ENCODE results near the gene PPP2R1B. TPM values are rescaled to one million over a fixed set of nuclear protein-coding genes. Genes with fewer than 3 reads are reported as not detected.

The PPP2R1B gene
- total and polyA plus RNA-seq, 2 of the 8 experiments (the other 6 are each of a cell fraction or from before 2014, with no cell fraction given), result 25.8 to 87.0 TPM

DNA sequence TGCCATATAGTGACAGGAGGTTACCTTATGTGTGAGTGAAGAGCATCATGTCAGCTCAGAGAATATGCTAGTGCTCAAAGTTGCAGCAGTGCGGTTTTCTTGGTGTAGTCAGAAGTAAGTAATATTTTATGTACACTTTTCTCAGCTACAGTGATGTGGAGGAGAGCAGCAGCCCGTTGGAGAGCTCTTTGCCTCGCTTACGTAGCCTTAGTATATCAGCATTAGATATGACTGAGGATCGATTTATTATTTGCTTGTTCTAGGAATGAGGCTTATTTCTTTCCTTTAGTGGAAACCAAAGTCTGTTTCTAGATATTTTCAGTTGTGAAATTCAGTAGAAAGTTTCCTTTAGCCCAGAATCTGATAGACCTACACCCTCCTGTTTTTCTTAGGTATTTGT is 63.6 kb downstream of the PPP2R1B start:
- Histone ChIP-seq H3K23me2 (ENCODE audit: low read depth, low read length) (no peaks in the 10 kb centered on the region), H4K91ac (replicated peaks; ENCODE audit: insufficient read length, low read length) (no peak overlapping the region), H3K14ac (ENCODE audit: insufficient read length) (no peak overlapping the region), H3K9me3 (ENCODE audit: insufficient read depth in 2 of 2, low read depth in 1 of 2, low read length in 1 of 2) (no peaks in the 10 kb centered on the region), H2BK12ac (ENCODE audit: low read depth, low read length) (no peak overlapping the region), H3K23ac (ENCODE audit: insufficient read length) (no peak overlapping the region), H2AFZ (ENCODE audit: low read length) (no peak overlapping the region), H3K4me2 (ENCODE audit: insufficient read depth in 1 of 2, low read depth in 2 of 2, low read length in 2 of 2) (no peak overlapping the region), H3K27me3 (replicated peaks in 1 of 4; ENCODE audit: control insufficient read depth in 3 of 4, extremely low read depth in 1 of 4, insufficient read depth in 3 of 4, low read length in 3 of 4) (no peaks in the 10 kb centered on the region), H2BK20ac (ENCODE audit: low read length) (no peak overlapping the region), H4K5ac (ENCODE audit: insufficient read length, low read depth, low read length) (no peak overlapping the region), H3K4me1 (replicated peaks in 1 of 4; ENCODE audit: control insufficient read depth in 3 of 4, insufficient read depth in 4 of 4, low read length in 3 of 4) (peaks cover 0 to 4% (median under 1%) of the 10 kb centered on the region in 4 experiments; a peak in 1 of 7 replicates), H3K56ac (replicated peaks; ENCODE audit: insufficient read length, low read depth, low read length) (no peak overlapping the region), H2BK15ac (ENCODE audit: low read length) (no peak overlapping the region), H3K27ac (ENCODE audit: low read depth, low read length) (no peak overlapping the region), H3K79me2 (ENCODE audit: control insufficient read depth in 1 of 2, insufficient read depth in 2 of 2, low read length in 2 of 2) (no peaks in the 10 kb centered on the region), H2BK120ac (replicated peaks; ENCODE audit: low read depth, low read length) (no peak overlapping the region), H3K9ac (replicated peaks in 1 of 4; ENCODE audit: extremely low read depth in 1 of 4, low read depth in 3 of 4, low read length in 3 of 4) (no peak overlapping the region), H4K8ac (ENCODE audit: extremely low read depth, insufficient read depth, low read length) (no peak overlapping the region), H3K4ac (replicated peaks; ENCODE audit: insufficient read length, low read depth, low read length) (no peak overlapping the region), H2AK5ac (ENCODE audit: low read depth, low read length) (no peak overlapping the region), H2BK5ac (ENCODE audit: low read depth, low read length) (no peak overlapping the region), H4K20me1 (replicated peaks in 1 of 2; ENCODE audit: control insufficient read depth in 1 of 2, insufficient read depth in 2 of 2, low read length in 2 of 2) (no peaks in the 10 kb centered on the region), H3K79me1 (ENCODE audit: low read depth, low read length) (no peaks in the 10 kb centered on the region), H3K18ac (ENCODE audit: extremely low read depth, low read length) (no peak overlapping the region), H3K4me3 (ENCODE audit: extremely low read depth in 1 of 4, insufficient read depth in 2 of 4, low read depth in 3 of 4, low read length in 4 of 4) (no peak overlapping the region), H3K36me3 (ENCODE audit: control insufficient read depth in 2 of 4, insufficient read depth in 4 of 4, low read length in 3 of 4) (peaks cover 0 to 3% (median 1%) of the 10 kb centered on the region in 4 experiments; a peak in 2 of 8 replicates)
- WGBS, 2 experiments (ENCODE audit: extremely low coverage in 1 of 2, insufficient coverage in 1 of 2, insufficient read length in 1 of 2, insufficient replicate concordance in 2 of 2, low coverage in 1 of 2, low lambda C conversion rate in 2 of 2, missing lambda C conversion rate in 1 of 2), result 94% methylated on average over 5 of the region's 5 CpGs; no CpG with 5 or more reads in 1 of the 2 experiments
- CTCF ChIA-PET (ENCODE audit: partially characterized antibody), result interaction anchor here (1.2 kb wide), 1 partner anchor 26 kb away, joined by 3 read pairs; no protein-coding TSS in a partner anchor
- FAIRE-seq, result no peak
- no peak for DNase-seq (ENCODE audit: low read depth in 1 of 2, low spot score in 2 of 2)
- POLR2A ChIA-PET (ENCODE audit: partially characterized antibody), result no interaction called here
- no peak for TF ChIP-seq CHD2 (IDR thresholded peaks at IDR 0.05; ENCODE audit: low read length)
- no peak for TF ChIP-seq RFX5 (IDR thresholded peaks at IDR 0.05; ENCODE audit: borderline replicate concordance, low read depth, low read length)
- no peak for TF ChIP-seq POU5F1 (IDR thresholded peaks at IDR 0.05; ENCODE audit: low read depth, low read length)
- no peak for TF ChIP-seq PHF8 (conservative IDR thresholded peaks at IDR 0.05; ENCODE audit: low read depth, low read length)
- no peak for TF ChIP-seq SP2 (IDR thresholded peaks at IDR 0.05; ENCODE audit: low read length)
- no peak for TF ChIP-seq HDAC6 (IDR thresholded peaks at IDR 0.05; ENCODE audit: low read depth, low read length)
- no peak for TF ChIP-seq CHD1 (IDR thresholded peaks at IDR 0.05; ENCODE audit: low read depth, low read length)
- no peak for TF ChIP-seq BACH1 (IDR thresholded peaks at IDR 0.05; ENCODE audit: low read length)
- TF ChIP-seq MAFK (IDR thresholded peaks at IDR 0.05; ENCODE audit: low read depth, low read length), result no peak

All from H1 (cell line).